Ishikawa (cell line): ENCODE data around the gene OR5M11.

Experiments
- CEBPB ChIP-seq: IDR thresholded peaks from 2 replicates; pipeline ENCODE4 v1.6.1; 2012
- EP300 ChIP-seq: IDR thresholded peaks from 2 replicates; pipeline ENCODE4 v1.6.1; 2012; ENCODE audit warnings: borderline replicate concordance
- FOXM1 ChIP-seq: IDR thresholded peaks from 2 replicates; pipeline ENCODE4 v1.6.1; 2012; ENCODE audit warnings: low read depth, borderline replicate concordance
- MAX ChIP-seq: IDR thresholded peaks from 2 replicates; pipeline ENCODE4 v1.6.1; 2012
- NFIC ChIP-seq: IDR thresholded peaks from 2 replicates; pipeline ENCODE4 v1.6.1; 2012
- RAD21 ChIP-seq: IDR thresholded peaks from 2 replicates; pipeline ENCODE4 v1.6.1; 2012; ENCODE audit warnings: low read depth
- REST ChIP-seq: IDR thresholded peaks from 2 replicates; pipeline ENCODE4 v1.6.1; 2012; ENCODE audit warnings: low read depth, mild to moderate bottlenecking
- TAF1 ChIP-seq: IDR thresholded peaks from 2 replicates; pipeline ENCODE4 v1.6.1; 2012; ENCODE audit warnings: low read depth, mild to moderate bottlenecking
- USF1 ChIP-seq: IDR thresholded peaks from 2 replicates; pipeline ENCODE4 v1.6.1; 2012
- ZBTB7A ChIP-seq: IDR thresholded peaks from 2 replicates; pipeline ENCODE4 v1.6.1; 2012; ENCODE audit warnings: low read depth

DNA sequence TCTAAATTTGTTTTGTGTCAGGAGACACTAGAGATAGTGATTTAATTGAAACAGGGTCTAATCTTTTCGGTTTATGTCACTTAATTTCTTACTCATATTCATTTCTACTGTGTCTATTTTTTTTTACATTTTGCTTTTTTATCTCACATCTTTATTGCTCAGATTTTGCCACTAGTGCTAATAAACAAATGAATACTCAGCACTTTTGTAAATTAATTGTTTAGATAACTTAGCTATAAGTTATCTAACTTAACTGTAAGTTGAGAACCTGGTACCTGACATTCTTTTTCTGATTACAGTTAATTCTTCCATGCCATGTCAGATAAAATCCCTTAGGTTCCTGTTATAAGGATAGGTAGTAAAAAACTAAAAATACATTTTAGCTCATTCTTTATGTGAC lies 29.8 kb downstream of the OR5M11 start:
- TF ChIP-seq TAF1 (no peak), MAX (no peak), REST (no peak), ZBTB7A (no peak), FOXM1 (no peak), EP300 (no peak), NFIC (no peak), CEBPB (no peak), RAD21 (no peak), USF1 (no peak)
